IPS-18c (cell line): ENCODE measurements around the gene NPFF.
"Not testable (repeated sequence)": the region's sequence is repeated elsewhere in the genome, so short reads cannot be mapped to it uniquely, and the experiment has no call there.

Experiments used
- H3K4me3 ChIP-seq: 2 replicates; pipeline ENCODE4 v1.7.0; 2013; ENCODE audit warnings: low read depth, mild to moderate bottlenecking, low read length, moderate library complexity; ENCODE audit not compliant: insufficient read depth
- H3K9me3 ChIP-seq: one replicate; pipeline ENCODE4 v1.6.1; 2013; ENCODE audit warnings: mild to moderate bottlenecking, low read length, moderate library complexity; ENCODE audit not compliant: control insufficient read depth, insufficient read depth

Gene NPFF

GRCh38 chr12:53484686-53485575, 22.4 kb downstream of the NPFF start:
- H3K9me3 ChIP-seq, result no peaks in the 10 kb centered on the region
- no peak overlapping the region for H3K4me3 ChIP-seq

- H3K4me3 ChIP-seq, result no peak overlapping the region
- no peaks in the 10 kb centered on the region for H3K9me3 ChIP-seq
Observed at GRCh38 chr12:53483979-53484377, 23.3 kb downstream of the NPFF start.

GRCh38 chr12:53483225-53483978, 23.9 kb downstream of the NPFF start:
- Histone ChIP-seq H3K9me3 (no peaks in the 10 kb centered on the region), H3K4me3 (no peak overlapping the region)

GRCh38 chr12:53482626-53483168, 24.6 kb downstream of the NPFF start:
- no peaks in the 10 kb centered on the region for H3K9me3 ChIP-seq

GRCh38 chr12:53481939-53482586, 25.2 kb downstream of the NPFF start:
- no peak overlapping the region for H3K4me3 ChIP-seq
- H3K9me3 ChIP-seq, result no peaks in the 10 kb centered on the region

More at GRCh38 chr12:53482626-53483168, 24.6 kb downstream of the NPFF start:
- no peak overlapping the region for H3K4me3 ChIP-seq

- H3K4me3 ChIP-seq, H3K9me3 ChIP-seq: not testable (repeated sequence)
Observed at GRCh38 chr12:53481458-53481857, 25.8 kb downstream of the NPFF start.

- H3K9me3 ChIP-seq, result no peaks in the 10 kb centered on the region
- no peak overlapping the region for H3K4me3 ChIP-seq
Observed at GRCh38 chr12:53480491-53481442, 26.5 kb downstream of the NPFF start.

GRCh38 chr12:53479331-53479730, 28.0 kb downstream of the NPFF start:
- no peaks in the 10 kb centered on the region for H3K9me3 ChIP-seq

GRCh38 chr12:53478865-53479264, 28.4 kb downstream of the NPFF start:
- Histone ChIP-seq H3K9me3 (no peaks in the 10 kb centered on the region), H3K4me3 (no peak overlapping the region)

More at GRCh38 chr12:53479331-53479730, 28.0 kb downstream of the NPFF start:
- H3K4me3 ChIP-seq, result no peak overlapping the region

GRCh38 chr12:53476769-53477209, 30.5 kb downstream of the NPFF start:
- Histone ChIP-seq H3K4me3 (no peak overlapping the region), H3K9me3 (no peaks in the 10 kb centered on the region)

GRCh38 chr12:53474819-53475218, 32.5 kb downstream of the NPFF start:
- Histone ChIP-seq H3K9me3 (no peaks in the 10 kb centered on the region), H3K4me3 (no peak overlapping the region)

- no peaks in the 10 kb centered on the region for H3K9me3 ChIP-seq
Observed at GRCh38 chr12:53474077-53474476, 33.2 kb downstream of the NPFF start.

GRCh38 chr12:53472056-53472582, 35.2 kb downstream of the NPFF start:
- Histone ChIP-seq H3K9me3 (no peaks in the 10 kb centered on the region), H3K4me3 (no peak overlapping the region)

More at GRCh38 chr12:53474077-53474476, 33.2 kb downstream of the NPFF start:
- H3K4me3 ChIP-seq, result no peak overlapping the region

- Histone ChIP-seq H3K9me3 (no peaks in the 10 kb centered on the region), H3K4me3 (no peak overlapping the region)
Observed at GRCh38 chr12:53468282-53468681, 39.0 kb downstream of the NPFF start.

- Histone ChIP-seq H3K9me3 (no peaks in the 10 kb centered on the region), H3K4me3 (no peak overlapping the region)
Observed at GRCh38 chr12:53467880-53468279, 39.4 kb downstream of the NPFF start.

GRCh38 chr12:53467082-53467481, 40.2 kb downstream of the NPFF start:
- Histone ChIP-seq H3K4me3 (no peak overlapping the region), H3K9me3 (no peaks in the 10 kb centered on the region)
